ENCODE measurements around the gene PLAAT5. TPM values are rescaled to one million over a fixed set of nuclear protein-coding genes. Genes with fewer than 3 reads are reported as not detected.

The PLAAT5 gene
- total RNA-seq, 1 experiment from 2014 or later = not detected

GRCh38 chr11:63535734-63536133 is 44.8 kb upstream of the PLAAT5 start:
- BruUV-seq (replicated peaks) = no TSS peak
- no peak overlapping the region for H3K4me3 ChIP-seq (replicated peaks in 1 of 2; ENCODE audit: low read depth in 1 of 2, low read length in 2 of 2)
- H3K27me3 ChIP-seq (ENCODE audit: insufficient read depth, low read length) = no peaks in the 10 kb centered on the region; the same call in 1 of the 2 replicates
- peaks cover 0 to 8% of the 10 kb centered on the region in 2 experiments; a peak in 2 of 4 replicates for H3K4me1 ChIP-seq (ENCODE audit: control insufficient read depth in 1 of 2, insufficient read depth in 2 of 2, low read length in 2 of 2)
- H3K27ac ChIP-seq (ENCODE audit: low read depth, low read length) = no peak overlapping the region
- no peaks in the 10 kb centered on the region for H3K36me3 ChIP-seq (ENCODE audit: control insufficient read depth in 1 of 2, insufficient read depth in 2 of 2, low read length in 2 of 2)
- no peaks in the 10 kb centered on the region for H3K79me2 ChIP-seq (ENCODE audit: insufficient read depth, low read length)
- ChIA-PET CTCF (no interaction called here), RAD21 (ENCODE audit: low non-redundant PET in 1 of 2, low total read pairs in 2 of 2, uncharacterized antibody in 2 of 2, unreplicated experiment in 2 of 2) (no interaction called here), POLR2A (no interaction called here)
- no peak overlapping the region for H2AFZ ChIP-seq (ENCODE audit: low read depth, low read length, poor library complexity, severe bottlenecking)
- intact Hi-C loops (cut with micrococcal nuclease) = no loop called here
- DNase-seq (ENCODE audit: low read depth, low spot score) = no peak
- ATAC-seq = no peak
- H3K9me2 ChIP-seq (ENCODE audit: insufficient read depth) = no peaks in the 10 kb centered on the region
- no peak overlapping the region for H3K4me2 ChIP-seq (ENCODE audit: low read length)
- no peak for TF ChIP-seq ELF1 (IDR thresholded peaks at IDR 0.05; ENCODE audit: borderline replicate concordance, low read depth)
- no peak for TF ChIP-seq ZFX (IDR thresholded peaks at IDR 0.05)
- TF ChIP-seq FOSL1 (IDR thresholded peaks at IDR 0.05; ENCODE audit: low read depth) = no peak
- TF ChIP-seq MAX (IDR thresholded peaks at IDR 0.05) = no peak
- TF ChIP-seq, protein P1, sequence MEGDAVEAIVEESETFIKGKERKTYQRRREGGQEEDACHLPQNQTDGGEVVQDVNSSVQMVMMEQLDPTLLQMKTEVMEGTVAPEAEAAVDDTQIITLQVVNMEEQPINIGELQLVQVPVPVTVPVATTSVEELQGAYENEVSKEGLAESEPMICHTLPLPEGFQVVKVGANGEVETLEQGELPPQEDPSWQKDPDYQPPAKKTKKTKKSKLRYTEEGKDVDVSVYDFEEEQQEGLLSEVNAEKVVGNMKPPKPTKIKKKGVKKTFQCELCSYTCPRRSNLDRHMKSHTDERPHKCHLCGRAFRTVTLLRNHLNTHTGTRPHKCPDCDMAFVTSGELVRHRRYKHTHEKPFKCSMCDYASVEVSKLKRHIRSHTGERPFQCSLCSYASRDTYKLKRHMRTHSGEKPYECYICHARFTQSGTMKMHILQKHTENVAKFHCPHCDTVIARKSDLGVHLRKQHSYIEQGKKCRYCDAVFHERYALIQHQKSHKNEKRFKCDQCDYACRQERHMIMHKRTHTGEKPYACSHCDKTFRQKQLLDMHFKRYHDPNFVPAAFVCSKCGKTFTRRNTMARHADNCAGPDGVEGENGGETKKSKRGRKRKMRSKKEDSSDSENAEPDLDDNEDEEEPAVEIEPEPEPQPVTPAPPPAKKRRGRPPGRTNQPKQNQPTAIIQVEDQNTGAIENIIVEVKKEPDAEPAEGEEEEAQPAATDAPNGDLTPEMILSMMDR (IDR thresholded peaks at IDR 0.05 in 2 of 3, conservative IDR thresholded peaks at IDR 0.05 in 1 of 3; ENCODE audit: borderline replicate concordance in 1 of 3, insufficient read depth in 1 of 3, low read depth in 2 of 3, low read length in 2 of 3) = no peak
- TF ChIP-seq RAD21 (IDR thresholded peaks at IDR 0.05; ENCODE audit: low read depth) = no peak
- TF ChIP-seq JUND (IDR thresholded peaks at IDR 0.05) = no peak
- TF ChIP-seq CBX3 (IDR thresholded peaks at IDR 0.05; ENCODE audit: low read depth) = no peak
- TF ChIP-seq TCF7L2 (IDR thresholded peaks at IDR 0.05; ENCODE audit: borderline replicate concordance, extremely low read depth, insufficient read depth, insufficient read length) = no peak
- TF ChIP-seq SP1 (IDR thresholded peaks at IDR 0.05; ENCODE audit: low read depth) = no peak
- TF ChIP-seq, protein P2, sequence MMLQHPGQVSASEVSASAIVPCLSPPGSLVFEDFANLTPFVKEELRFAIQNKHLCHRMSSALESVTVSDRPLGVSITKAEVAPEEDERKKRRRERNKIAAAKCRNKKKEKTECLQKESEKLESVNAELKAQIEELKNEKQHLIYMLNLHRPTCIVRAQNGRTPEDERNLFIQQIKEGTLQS (IDR thresholded peaks at IDR 0.05) = no peak
- no peak for TF ChIP-seq ZNF274 (IDR thresholded peaks at IDR 0.05; ENCODE audit: low read depth, low read length)
- no peak for TF ChIP-seq SRF (IDR thresholded peaks at IDR 0.05; ENCODE audit: low read depth)
- no peak for TF ChIP-seq EZH2 (IDR thresholded peaks at IDR 0.05)
- no peak for TF ChIP-seq YY1 (IDR thresholded peaks at IDR 0.05; ENCODE audit: extremely low read depth, insufficient replicate concordance, low read depth, low read length)
- no peak for TF ChIP-seq CEBPB (IDR thresholded peaks at IDR 0.05; ENCODE audit: low read depth)
- no peak for TF ChIP-seq SIN3A (IDR thresholded peaks at IDR 0.05; ENCODE audit: low read depth)
- TF ChIP-seq EGR1 (IDR thresholded peaks at IDR 0.05; ENCODE audit: low read depth) = no peak
- TF ChIP-seq EZH2phosphoT487 (IDR thresholded peaks at IDR 0.05; ENCODE audit: borderline replicate concordance) = no peak
- TF ChIP-seq REST (IDR thresholded peaks at IDR 0.05; ENCODE audit: low read depth) = no peak
- no peak overlapping the region for H3K9ac ChIP-seq (ENCODE audit: low read length)
- no peaks in the 10 kb centered on the region for H3K9me3 ChIP-seq (ENCODE audit: control insufficient read depth in 1 of 2, insufficient read depth in 1 of 2, low read depth in 1 of 2, low read length in 2 of 2)
- H4K20me1 ChIP-seq (ENCODE audit: insufficient read depth) = no peaks in the 10 kb centered on the region

All from HCT116 (cell line).